Natural killer cell (primary cell): Measurements from ENCODE around the gene SPAG8. TPM values are rescaled to one million over a fixed set of nuclear protein-coding genes. Genes with fewer than 3 reads are reported as not detected.

Experiments
- ATAC-seq, 3 donors: fragments of 150-1000 bp in 2 of 3; fragments of 200-7000 bp in 1 of 3; cut with Tn5 transposase; 1 replicate in 1 of 3; 2 replicates in 2 of 3; pipeline ENCODE4 v1.10.0; 2021; ENCODE audit warnings: mild to moderate bottlenecking in 2 of 3, moderate library complexity in 2 of 3
- DNase-seq, 2 donors: peaks; one replicate each; pipeline versions ENCODE4 v3.0.0 to v3.0.0-alpha.2; 2013 to 2021; ENCODE audit warnings: mixed read lengths in 1 of 2
- H3K27ac ChIP-seq: one replicate; pipeline ENCODE4 v1.5.1; 2013; ENCODE audit warnings: mild to moderate bottlenecking, low read length
- H3K27me3 ChIP-seq: one replicate; pipeline ENCODE4 v1.6.1; 2013; ENCODE audit warnings: low read length; ENCODE audit not compliant: control insufficient read depth, insufficient read depth
- H3K36me3 ChIP-seq: one replicate; pipeline ENCODE4 v1.6.1; 2013; ENCODE audit warnings: low read length; ENCODE audit not compliant: control insufficient read depth, insufficient read depth
- H3K4me1 ChIP-seq: one replicate; pipeline ENCODE4 v1.6.1; 2013; ENCODE audit warnings: low read length; ENCODE audit not compliant: control insufficient read depth, insufficient read depth
- H3K4me3 ChIP-seq: one replicate; pipeline ENCODE4 v1.5.1; 2013; ENCODE audit warnings: low read length
- H3K9me3 ChIP-seq: one replicate; pipeline ENCODE4 v1.6.1; 2013; ENCODE audit warnings: low read length; ENCODE audit not compliant: control insufficient read depth, insufficient read depth
- H3K27ac Mint-ChIP-seq, 2 donors: one replicate each; pipeline ENCODE4 v1.8.0; 2022; ENCODE audit warnings: mild to moderate bottlenecking in 2 of 2, mixed read lengths in 2 of 2, moderate library complexity in 1 of 2
- H3K27me3 Mint-ChIP-seq, 2 donors: one replicate each; pipeline ENCODE4 v1.8.0; 2022; ENCODE audit warnings: low read depth in 2 of 2, mixed read lengths in 2 of 2
- H3K36me3 Mint-ChIP-seq: one replicate; pipeline ENCODE4 v1.8.0; 2022; ENCODE audit warnings: mixed read lengths
- H3K4me1 Mint-ChIP-seq, 2 donors: one replicate each; pipeline ENCODE4 v1.8.0; 2022; ENCODE audit warnings: mixed read lengths in 2 of 2
- H3K4me3 Mint-ChIP-seq: one replicate; pipeline ENCODE4 v1.8.0; 2022; ENCODE audit warnings: mild to moderate bottlenecking, moderate library complexity, mixed read lengths
- H3K9me3 Mint-ChIP-seq, 2 donors: one replicate each; pipeline ENCODE4 v1.8.0; 2022; ENCODE audit warnings: mixed read lengths in 2 of 2
- WGBS: methylation state at CpG from one replicate; pipeline ENCODE4 v1.1.7; 2013; ENCODE audit warnings: missing lambda C conversion rate; ENCODE audit not compliant: insufficient coverage; 5-methylcytosine and 5-hydroxymethylcytosine counted together
- intact Hi-C: fragments of 100-400 bp; cut with micrococcal nuclease; formaldehyde crosslinking; loops from one replicate; pipeline ENCODE4 v1.14.2; 2022
- total RNA-seq, 4 donors: library from RNA; stranded (reverse); fragments of 120-200 nt in 1 of 4; gene quantifications; one replicate each; pipeline versions ENCODE4 v1.2.3 to v1.2.4, GENCODE V29; 2013 to 2022
- TF ChIP-seq, protein P1 (sequence below): fragments of 200-600 bp; IDR thresholded peaks from one replicate; pipeline ENCODE4 v1.8.0; 2022; ENCODE audit warnings: antibody characterized with exemption

SPAG8 gene
- total RNA-seq, 3 donors from 2014 or later (not counting 1 experiment from before 2014, with no cell fraction given): 2.0 to 2.4 (median 2.1) TPM

DNA sequence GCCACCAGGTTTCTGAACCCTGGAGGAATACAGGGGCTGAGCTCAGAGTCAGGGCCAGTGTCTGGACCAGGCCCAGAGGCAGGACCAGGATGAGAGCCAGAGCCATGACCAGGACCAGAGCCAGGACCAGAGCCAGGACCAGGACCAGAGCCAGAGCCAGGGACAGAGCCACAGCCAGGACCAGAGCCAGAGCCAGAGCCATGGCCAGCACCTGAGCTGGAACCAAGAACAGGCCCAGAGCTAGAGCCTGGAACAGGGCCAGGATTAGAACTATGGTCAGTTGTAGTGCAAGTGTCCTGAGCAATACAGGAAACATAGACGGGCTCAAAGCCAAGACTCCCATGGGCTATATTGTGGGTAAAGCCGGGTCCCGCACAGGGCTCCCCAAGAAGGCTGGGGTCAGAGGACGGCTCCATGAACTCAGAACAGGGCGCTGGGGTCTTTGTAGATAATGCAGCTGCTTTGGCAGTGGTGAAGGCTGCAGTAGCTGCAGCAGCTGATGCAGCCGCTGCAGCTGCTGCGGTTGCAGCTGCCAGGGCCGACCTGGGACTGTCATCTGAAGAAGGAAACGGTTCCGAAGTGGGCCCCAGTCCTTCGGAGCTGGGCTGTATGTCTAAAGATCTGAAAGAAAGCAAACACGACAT, 559 bp downstream of the SPAG8 start:
- H3K36me3 Mint-ChIP-seq: no peaks in the 10 kb centered on the region
- H3K4me1 ChIP-seq: peaks cover 38% of the 10 kb centered on the region
- H3K4me1 Mint-ChIP-seq: peaks cover 43 to 47% of the 10 kb centered on the region in 2 donors
- H3K27me3 ChIP-seq: no peaks in the 10 kb centered on the region
- peak overlapping the region; percentile 92 for H3K4me3 Mint-ChIP-seq
- H3K27ac ChIP-seq: peak overlapping the region; percentile 70
- H3K9me3 ChIP-seq: no peaks in the 10 kb centered on the region
- H3K4me3 ChIP-seq: peak overlapping the region; percentile 33
- peaks cover 3% of the 10 kb centered on the region for H3K36me3 ChIP-seq
- no peaks in the 10 kb centered on the region for H3K27me3 Mint-ChIP-seq
- peak overlapping the region; percentile 95 to 98 for H3K27ac Mint-ChIP-seq
- no peak for DNase-seq
- H3K9me3 Mint-ChIP-seq: no peaks in the 10 kb centered on the region
- WGBS: 14% methylated on average over 12 of the region's 12 CpGs
- ATAC-seq: no peak
- intact Hi-C loops: loop anchor here (10.0 kb wide), 2 partner anchors 333 to 697 kb away; partner anchors contain the start of gene ATOSB
- TF ChIP-seq, protein P1, sequence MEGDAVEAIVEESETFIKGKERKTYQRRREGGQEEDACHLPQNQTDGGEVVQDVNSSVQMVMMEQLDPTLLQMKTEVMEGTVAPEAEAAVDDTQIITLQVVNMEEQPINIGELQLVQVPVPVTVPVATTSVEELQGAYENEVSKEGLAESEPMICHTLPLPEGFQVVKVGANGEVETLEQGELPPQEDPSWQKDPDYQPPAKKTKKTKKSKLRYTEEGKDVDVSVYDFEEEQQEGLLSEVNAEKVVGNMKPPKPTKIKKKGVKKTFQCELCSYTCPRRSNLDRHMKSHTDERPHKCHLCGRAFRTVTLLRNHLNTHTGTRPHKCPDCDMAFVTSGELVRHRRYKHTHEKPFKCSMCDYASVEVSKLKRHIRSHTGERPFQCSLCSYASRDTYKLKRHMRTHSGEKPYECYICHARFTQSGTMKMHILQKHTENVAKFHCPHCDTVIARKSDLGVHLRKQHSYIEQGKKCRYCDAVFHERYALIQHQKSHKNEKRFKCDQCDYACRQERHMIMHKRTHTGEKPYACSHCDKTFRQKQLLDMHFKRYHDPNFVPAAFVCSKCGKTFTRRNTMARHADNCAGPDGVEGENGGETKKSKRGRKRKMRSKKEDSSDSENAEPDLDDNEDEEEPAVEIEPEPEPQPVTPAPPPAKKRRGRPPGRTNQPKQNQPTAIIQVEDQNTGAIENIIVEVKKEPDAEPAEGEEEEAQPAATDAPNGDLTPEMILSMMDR: no peak

DNA sequence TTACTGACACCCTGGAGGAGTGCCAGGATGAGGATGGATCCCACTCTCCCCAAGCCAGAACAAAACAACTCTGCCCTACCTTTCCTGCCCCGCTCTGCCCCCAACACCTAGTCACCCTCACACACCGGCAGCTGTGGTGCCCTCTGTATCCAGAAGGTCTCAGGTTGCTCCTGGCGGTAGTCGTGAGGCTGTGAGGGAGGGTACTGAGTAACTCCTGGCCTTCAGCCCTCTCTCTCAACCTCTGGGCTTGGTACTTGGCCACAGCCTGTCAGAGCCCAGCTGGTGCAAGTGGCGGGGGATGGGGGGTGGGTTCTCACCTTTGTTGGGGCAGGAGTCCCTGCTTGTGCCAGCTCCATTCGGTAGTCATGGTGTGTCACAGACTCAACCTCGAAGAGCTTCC, 1.9 kb downstream of the SPAG8 start:
- WGBS: 75% methylated on average over 7 of the region's 7 CpGs
- Histone ChIP-seq H3K4me3 (no peak overlapping the region), H3K36me3 (peaks cover 6% of the 10 kb centered on the region), H3K27ac (no peak overlapping the region), H3K4me1 (peaks cover 35% of the 10 kb centered on the region), H3K27me3 (no peaks in the 10 kb centered on the region), H3K9me3 (no peaks in the 10 kb centered on the region)
- H3K4me3 Mint-ChIP-seq: no peak overlapping the region
- intact Hi-C loops: loop anchor here (10.0 kb wide), 2 partner anchors 335 to 695 kb away; partner anchors contain the start of gene ATOSB
- ATAC-seq (no peak), DNase-seq (no peak)
- H3K9me3 Mint-ChIP-seq: no peaks in the 10 kb centered on the region
- peak overlapping the region in 1 of 2 donors; percentile 98 for H3K27ac Mint-ChIP-seq
- H3K36me3 Mint-ChIP-seq: no peaks in the 10 kb centered on the region
- TF ChIP-seq, protein P1: no peak
- peaks cover 35 to 40% of the 10 kb centered on the region in 2 donors for H3K4me1 Mint-ChIP-seq
- H3K27me3 Mint-ChIP-seq: no peaks in the 10 kb centered on the region

DNA sequence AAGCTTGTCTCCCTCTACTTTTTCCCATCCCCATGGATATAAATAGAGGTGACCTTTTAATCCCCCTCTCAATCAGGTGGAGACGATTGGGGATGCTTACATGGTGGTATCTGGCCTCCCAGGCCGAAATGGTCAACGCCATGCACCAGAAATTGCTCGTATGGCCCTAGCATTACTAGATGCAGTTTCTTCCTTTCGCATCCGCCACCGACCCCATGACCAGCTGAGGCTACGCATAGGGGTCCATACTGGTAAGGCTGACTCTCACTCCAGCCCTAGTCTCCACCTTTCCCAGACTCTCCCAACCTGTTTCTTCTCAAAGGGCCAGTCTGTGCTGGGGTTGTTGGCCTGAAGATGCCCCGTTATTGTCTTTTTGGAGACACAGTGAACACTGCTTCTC, 3.6 kb downstream of the SPAG8 start:
- Histone ChIP-seq H3K27ac (no peak overlapping the region), H3K4me3 (no peak overlapping the region), H3K27me3 (no peaks in the 10 kb centered on the region), H3K4me1 (peaks cover 26% of the 10 kb centered on the region), H3K9me3 (no peaks in the 10 kb centered on the region), H3K36me3 (peaks cover 10% of the 10 kb centered on the region)
- ATAC-seq: no peak
- Mint-ChIP-seq H3K27ac (no peak overlapping the region), H3K36me3 (no peaks in the 10 kb centered on the region), H3K27me3 (no peaks in the 10 kb centered on the region), H3K9me3 (no peaks in the 10 kb centered on the region), H3K4me3 (no peak overlapping the region), H3K4me1 (peaks cover 24 to 25% of the 10 kb centered on the region in 2 donors)
- intact Hi-C loops: no loop called here
- TF ChIP-seq, protein P1: no peak
- WGBS: 98% methylated on average over 9 of the region's 9 CpGs
- DNase-seq: no peak

DNA sequence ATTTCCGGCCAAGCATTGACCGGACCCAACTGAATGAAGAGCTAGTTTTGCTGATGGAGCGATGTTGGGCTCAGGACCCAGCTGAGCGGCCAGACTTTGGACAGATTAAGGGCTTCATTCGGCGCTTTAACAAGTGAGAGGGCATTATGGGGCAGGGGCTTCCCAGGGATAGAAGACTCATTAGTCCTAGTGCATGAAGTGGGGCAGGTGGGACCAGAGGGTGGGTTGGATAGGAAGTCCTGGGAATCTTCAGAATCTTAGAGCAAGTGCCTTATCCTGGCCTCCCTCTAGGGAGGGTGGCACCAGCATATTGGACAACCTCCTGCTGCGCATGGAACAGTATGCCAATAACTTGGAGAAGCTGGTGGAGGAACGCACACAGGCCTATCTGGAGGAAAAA, 6.0 kb downstream of the SPAG8 start:
- Histone ChIP-seq H3K4me1 (peaks cover 5% of the 10 kb centered on the region), H3K27me3 (no peaks in the 10 kb centered on the region), H3K27ac (no peak overlapping the region), H3K4me3 (no peak overlapping the region), H3K36me3 (peaks cover 10% of the 10 kb centered on the region), H3K9me3 (no peaks in the 10 kb centered on the region)
- no peak for DNase-seq
- 98% methylated on average over 8 of the region's 8 CpGs for WGBS
- H3K9me3 Mint-ChIP-seq: no peaks in the 10 kb centered on the region
- H3K36me3 Mint-ChIP-seq: no peaks in the 10 kb centered on the region
- ATAC-seq: no peak
- no peaks in the 10 kb centered on the region for H3K27me3 Mint-ChIP-seq
- intact Hi-C loops: no loop called here
- H3K27ac Mint-ChIP-seq: no peak overlapping the region
- TF ChIP-seq, protein P1: no peak
- no peak overlapping the region for H3K4me3 Mint-ChIP-seq
- peaks cover 5% of the 10 kb centered on the region in 2 donors for H3K4me1 Mint-ChIP-seq
